Measurements from ENCODE around the gene DDX28. TPM values are rescaled to one million over a fixed set of nuclear protein-coding genes. Genes with fewer than 3 reads are reported as not detected.

The DDX28 gene
- polyA plus RNA-seq, 2 of the 4 experiments (the other 2 are of a cell fraction) = 14.0 to 14.9 TPM

DNA sequence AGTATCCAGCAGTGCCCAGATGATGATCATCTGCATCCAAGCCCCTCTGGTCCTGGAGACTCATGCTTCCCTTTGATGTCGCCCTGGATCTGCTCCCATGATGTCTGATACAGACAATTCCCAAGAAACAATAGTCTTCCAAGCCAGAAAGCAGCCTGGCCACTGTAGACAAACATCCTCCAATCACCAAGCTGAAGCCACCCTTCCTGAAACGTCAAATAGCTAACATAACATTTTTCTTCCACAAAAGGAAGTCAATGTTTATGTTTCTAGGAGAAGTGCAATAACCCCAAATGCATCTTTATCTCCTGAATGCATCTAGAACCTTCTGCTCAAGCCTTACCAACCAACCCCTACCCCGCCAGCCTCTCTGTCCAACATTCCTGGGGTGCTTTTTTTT, 22.6 kb downstream of the DDX28 start:
- Histone ChIP-seq H3K4me3 (no peak overlapping the region), H3K27ac (no peak overlapping the region), H3K9me3 (no peaks in the 10 kb centered on the region), H3K4me1 (no peaks in the 10 kb centered on the region), H3K4me2 (no peak overlapping the region)
- 45% methylated on average over 3 of the region's 3 CpGs for WGBS (ENCODE audit: missing lambda C conversion rate)
- ChIA-PET POLR2A (no interaction called here), CTCF (no interaction called here)
- no peak for ATAC-seq
- TF ChIP-seq GATA3 (IDR thresholded peaks at IDR 0.05; ENCODE audit: borderline replicate concordance) (no peak), CBX2 (IDR thresholded peaks at IDR 0.05; ENCODE audit: borderline replicate concordance, low read depth) (no peak), PHF8 (IDR thresholded peaks at IDR 0.05; ENCODE audit: borderline replicate concordance, low read depth) (no peak), ZNF302 (CRISPR knock-in tag; IDR thresholded peaks at IDR 0.05) (no peak), CHD4 (IDR thresholded peaks at IDR 0.05; ENCODE audit: borderline replicate concordance) (no peak), HOXB13 (CRISPR knock-in tag; IDR thresholded peaks at IDR 0.05; ENCODE audit: low read depth) (no peak), ZFP36 (IDR thresholded peaks at IDR 0.05; ENCODE audit: borderline replicate concordance, partially characterized antibody) (no peak), SREBF2 (IDR thresholded peaks at IDR 0.05) (no peak), JUN (IDR thresholded peaks at IDR 0.05) (no peak), TP53 (CRISPR knock-in tag; IDR thresholded peaks at IDR 0.05) (no peak), JUNB (IDR thresholded peaks at IDR 0.05) (no peak), TFCP2L1 (CRISPR knock-in tag; IDR thresholded peaks at IDR 0.05) (no peak), EHMT2 (IDR thresholded peaks at IDR 0.05; ENCODE audit: low read depth) (no peak)
- TF ChIP-seq, protein P1, sequence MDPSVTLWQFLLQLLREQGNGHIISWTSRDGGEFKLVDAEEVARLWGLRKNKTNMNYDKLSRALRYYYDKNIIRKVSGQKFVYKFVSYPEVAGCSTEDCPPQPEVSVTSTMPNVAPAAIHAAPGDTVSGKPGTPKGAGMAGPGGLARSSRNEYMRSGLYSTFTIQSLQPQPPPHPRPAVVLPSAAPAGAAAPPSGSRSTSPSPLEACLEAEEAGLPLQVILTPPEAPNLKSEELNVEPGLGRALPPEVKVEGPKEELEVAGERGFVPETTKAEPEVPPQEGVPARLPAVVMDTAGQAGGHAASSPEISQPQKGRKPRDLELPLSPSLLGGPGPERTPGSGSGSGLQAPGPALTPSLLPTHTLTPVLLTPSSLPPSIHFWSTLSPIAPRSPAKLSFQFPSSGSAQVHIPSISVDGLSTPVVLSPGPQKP (IDR thresholded peaks at IDR 0.05; ENCODE audit: low read depth, low read length) = no peak
- TF ChIP-seq, protein P2, sequence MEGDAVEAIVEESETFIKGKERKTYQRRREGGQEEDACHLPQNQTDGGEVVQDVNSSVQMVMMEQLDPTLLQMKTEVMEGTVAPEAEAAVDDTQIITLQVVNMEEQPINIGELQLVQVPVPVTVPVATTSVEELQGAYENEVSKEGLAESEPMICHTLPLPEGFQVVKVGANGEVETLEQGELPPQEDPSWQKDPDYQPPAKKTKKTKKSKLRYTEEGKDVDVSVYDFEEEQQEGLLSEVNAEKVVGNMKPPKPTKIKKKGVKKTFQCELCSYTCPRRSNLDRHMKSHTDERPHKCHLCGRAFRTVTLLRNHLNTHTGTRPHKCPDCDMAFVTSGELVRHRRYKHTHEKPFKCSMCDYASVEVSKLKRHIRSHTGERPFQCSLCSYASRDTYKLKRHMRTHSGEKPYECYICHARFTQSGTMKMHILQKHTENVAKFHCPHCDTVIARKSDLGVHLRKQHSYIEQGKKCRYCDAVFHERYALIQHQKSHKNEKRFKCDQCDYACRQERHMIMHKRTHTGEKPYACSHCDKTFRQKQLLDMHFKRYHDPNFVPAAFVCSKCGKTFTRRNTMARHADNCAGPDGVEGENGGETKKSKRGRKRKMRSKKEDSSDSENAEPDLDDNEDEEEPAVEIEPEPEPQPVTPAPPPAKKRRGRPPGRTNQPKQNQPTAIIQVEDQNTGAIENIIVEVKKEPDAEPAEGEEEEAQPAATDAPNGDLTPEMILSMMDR (IDR thresholded peaks at IDR 0.05) = no peak
- TF ChIP-seq, protein P3, sequence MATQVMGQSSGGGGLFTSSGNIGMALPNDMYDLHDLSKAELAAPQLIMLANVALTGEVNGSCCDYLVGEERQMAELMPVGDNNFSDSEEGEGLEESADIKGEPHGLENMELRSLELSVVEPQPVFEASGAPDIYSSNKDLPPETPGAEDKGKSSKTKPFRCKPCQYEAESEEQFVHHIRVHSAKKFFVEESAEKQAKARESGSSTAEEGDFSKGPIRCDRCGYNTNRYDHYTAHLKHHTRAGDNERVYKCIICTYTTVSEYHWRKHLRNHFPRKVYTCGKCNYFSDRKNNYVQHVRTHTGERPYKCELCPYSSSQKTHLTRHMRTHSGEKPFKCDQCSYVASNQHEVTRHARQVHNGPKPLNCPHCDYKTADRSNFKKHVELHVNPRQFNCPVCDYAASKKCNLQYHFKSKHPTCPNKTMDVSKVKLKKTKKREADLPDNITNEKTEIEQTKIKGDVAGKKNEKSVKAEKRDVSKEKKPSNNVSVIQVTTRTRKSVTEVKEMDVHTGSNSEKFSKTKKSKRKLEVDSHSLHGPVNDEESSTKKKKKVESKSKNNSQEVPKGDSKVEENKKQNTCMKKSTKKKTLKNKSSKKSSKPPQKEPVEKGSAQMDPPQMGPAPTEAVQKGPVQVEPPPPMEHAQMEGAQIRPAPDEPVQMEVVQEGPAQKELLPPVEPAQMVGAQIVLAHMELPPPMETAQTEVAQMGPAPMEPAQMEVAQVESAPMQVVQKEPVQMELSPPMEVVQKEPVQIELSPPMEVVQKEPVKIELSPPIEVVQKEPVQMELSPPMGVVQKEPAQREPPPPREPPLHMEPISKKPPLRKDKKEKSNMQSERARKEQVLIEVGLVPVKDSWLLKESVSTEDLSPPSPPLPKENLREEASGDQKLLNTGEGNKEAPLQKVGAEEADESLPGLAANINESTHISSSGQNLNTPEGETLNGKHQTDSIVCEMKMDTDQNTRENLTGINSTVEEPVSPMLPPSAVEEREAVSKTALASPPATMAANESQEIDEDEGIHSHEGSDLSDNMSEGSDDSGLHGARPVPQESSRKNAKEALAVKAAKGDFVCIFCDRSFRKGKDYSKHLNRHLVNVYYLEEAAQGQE (IDR thresholded peaks at IDR 0.05) = no peak
- FAIRE-seq = no peak
- no peak for DNase-seq (ENCODE audit: low read depth in 1 of 2, low spot score in 1 of 2)

DNA sequence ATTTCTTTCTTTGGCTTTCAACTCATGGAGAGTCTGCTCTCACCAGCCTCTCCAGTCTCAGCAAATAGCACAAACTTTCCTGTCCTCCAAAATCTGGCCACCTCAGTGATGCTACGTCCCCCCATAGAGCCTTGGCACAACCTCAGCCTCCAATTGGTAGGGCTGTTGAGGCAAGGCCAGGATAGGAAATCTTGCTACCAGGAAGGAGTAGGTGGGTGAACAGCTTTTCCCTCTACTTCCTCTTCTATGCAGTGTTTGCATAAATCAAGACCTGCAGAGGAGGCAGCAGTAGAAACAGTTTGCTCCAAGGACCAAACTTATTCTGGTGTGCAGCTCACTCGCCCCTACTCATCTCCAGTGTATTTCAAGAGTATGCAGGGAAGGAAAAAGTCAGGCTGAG, 23.0 kb downstream of the DDX28 start:
- FAIRE-seq = no peak
- ATAC-seq = no peak
- no peak for DNase-seq (ENCODE audit: low read depth in 1 of 2, low spot score in 1 of 2)
- H3K4me1 ChIP-seq = no peaks in the 10 kb centered on the region
- CTCF ChIA-PET = interaction anchor here (1.5 kb wide), 1 partner anchor 23 kb away, joined by 4 read pairs; the partner anchor contains the start of genes DDX28 and DUS2
- no peaks in the 10 kb centered on the region for H3K9me3 ChIP-seq
- WGBS (ENCODE audit: missing lambda C conversion rate) = 63% methylated on average over 2 of the region's 2 CpGs
- no peak overlapping the region for H3K27ac ChIP-seq
- no peak for TF ChIP-seq HEYL (CRISPR knock-in tag; IDR thresholded peaks at IDR 0.05)
- no peak for TF ChIP-seq MYC (IDR thresholded peaks at IDR 0.05; ENCODE audit: borderline replicate concordance, low read length)
- TF ChIP-seq, protein P4, sequence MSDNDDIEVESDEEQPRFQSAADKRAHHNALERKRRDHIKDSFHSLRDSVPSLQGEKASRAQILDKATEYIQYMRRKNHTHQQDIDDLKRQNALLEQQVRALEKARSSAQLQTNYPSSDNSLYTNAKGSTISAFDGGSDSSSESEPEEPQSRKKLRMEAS (IDR thresholded peaks at IDR 0.05) = no peak
- no peak for TF ChIP-seq FOSL2 (IDR thresholded peaks at IDR 0.05)
- TF ChIP-seq FOSL2 (CRISPR knock-in tag; IDR thresholded peaks at IDR 0.05) = no peak
- TF ChIP-seq HOXB5 (CRISPR knock-in tag; IDR thresholded peaks at IDR 0.05) = no peak
- TF ChIP-seq EHF (CRISPR knock-in tag; IDR thresholded peaks at IDR 0.05) = no peak
- no peak for TF ChIP-seq ZNF302 (CRISPR knock-in tag; IDR thresholded peaks at IDR 0.05)
- TF ChIP-seq CBX2 (IDR thresholded peaks at IDR 0.05; ENCODE audit: borderline replicate concordance, low read depth) = no peak
- TF ChIP-seq RNF2 (IDR thresholded peaks at IDR 0.05; ENCODE audit: borderline replicate concordance, low read depth) = no peak
- TF ChIP-seq KDM5A (IDR thresholded peaks at IDR 0.05) = no peak
- TF ChIP-seq POLR2AphosphoS2 (conservative IDR thresholded peaks at IDR 0.05; ENCODE audit: low read length) = no peak
- TF ChIP-seq CHD2 (IDR thresholded peaks at IDR 0.05; ENCODE audit: low read length, partially characterized antibody) = no peak
- no peak for TF ChIP-seq ZSCAN20 (CRISPR knock-in tag; IDR thresholded peaks at IDR 0.05)
- TF ChIP-seq NPAS2 (CRISPR knock-in tag; IDR thresholded peaks at IDR 0.05; ENCODE audit: borderline replicate concordance) = no peak
- TF ChIP-seq KDM1A (IDR thresholded peaks at IDR 0.05; ENCODE audit: low read depth) = no peak
- TF ChIP-seq, protein P1 (IDR thresholded peaks at IDR 0.05; ENCODE audit: low read depth, low read length) = no peak
- TF ChIP-seq, protein P5, sequence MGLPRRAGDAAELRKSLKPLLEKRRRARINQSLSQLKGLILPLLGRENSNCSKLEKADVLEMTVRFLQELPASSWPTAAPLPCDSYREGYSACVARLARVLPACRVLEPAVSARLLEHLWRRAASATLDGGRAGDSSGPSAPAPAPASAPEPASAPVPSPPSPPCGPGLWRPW (IDR thresholded peaks at IDR 0.05) = no peak
- TF ChIP-seq EP300 (IDR thresholded peaks at IDR 0.05) = no peak
- H3K4me3 ChIP-seq = no peak overlapping the region
- no peak overlapping the region for H3K4me2 ChIP-seq
- POLR2A ChIA-PET = no interaction called here
